ENCODE results near the gene SQOR. TPM values are rescaled to one million over a fixed set of nuclear protein-coding genes. Genes with fewer than 3 reads are reported as not detected.

The SQOR gene
- total RNA-seq, 2 donors from 2014 or later = 0.24 TPM; not detected in 1

GRCh38 chr15:45704329-45705249 is 69.8 kb downstream of the SQOR start:
- Histone ChIP-seq H3K9ac (ENCODE audit: extremely low read depth, low read length, poor library complexity, severe bottlenecking) (peak overlapping the region; percentile 22), H3K27ac (ENCODE audit: low read depth, low read length) (no peak overlapping the region), H3K4me1 (ENCODE audit: control insufficient read depth, insufficient read depth, low read length) (no peaks in the 10 kb centered on the region), H3K9me3 (ENCODE audit: control insufficient read depth, low read length) (no peaks in the 10 kb centered on the region), H3K4me3 (ENCODE audit: low read length) (peak overlapping the region; percentile 94), H3K36me3 (ENCODE audit: control insufficient read depth, insufficient read depth, low read length) (no peaks in the 10 kb centered on the region), H3K27me3 (ENCODE audit: control insufficient read depth, insufficient read depth, low read length, poor library complexity, severe bottlenecking) (peaks cover 45% of the 10 kb centered on the region)
- peaks cover 34% of the 10 kb centered on the region for H3K27me3 Mint-ChIP-seq (ENCODE audit: insufficient read depth)
- peak; percentile 33 for TF ChIP-seq CTCF (conservative IDR thresholded peaks at IDR 0.05)
- peaks cover 2% of the 10 kb centered on the region for H3K36me3 Mint-ChIP-seq (ENCODE audit: low read depth)
- peak overlapping the region; percentile 55 for H3K27ac Mint-ChIP-seq
- H3K4me3 Mint-ChIP-seq = peak overlapping the region; percentile 67
- H3K9me3 Mint-ChIP-seq = no peaks in the 10 kb centered on the region
- DNase-seq = peak; percentile 90
- peaks cover 4% of the 10 kb centered on the region for H3K4me1 Mint-ChIP-seq
- 6 to 12% methylated on average over 24 to 48 of the region's 67 CpGs for WGBS, 2 experiments (ENCODE audit: insufficient coverage in 1 of 2, insufficient read length in 1 of 2)

- peaks cover 34% of the 10 kb centered on the region for H3K27me3 Mint-ChIP-seq (ENCODE audit: insufficient read depth)
- H3K36me3 ChIP-seq (ENCODE audit: control insufficient read depth, insufficient read depth, low read length) = no peaks in the 10 kb centered on the region
- H3K9me3 Mint-ChIP-seq = no peaks in the 10 kb centered on the region
- TF ChIP-seq CTCF (conservative IDR thresholded peaks at IDR 0.05) = peak; percentile 95
- peak overlapping the region; percentile 94 for H3K4me3 ChIP-seq (ENCODE audit: low read length)
- H3K36me3 Mint-ChIP-seq (ENCODE audit: low read depth) = peaks cover 2% of the 10 kb centered on the region
- peaks cover 7% of the 10 kb centered on the region for H3K4me1 Mint-ChIP-seq
- peaks cover 49% of the 10 kb centered on the region for H3K27me3 ChIP-seq (ENCODE audit: control insufficient read depth, insufficient read depth, low read length, poor library complexity, severe bottlenecking)
- no peaks in the 10 kb centered on the region for H3K4me1 ChIP-seq (ENCODE audit: control insufficient read depth, insufficient read depth, low read length)
- no peak overlapping the region for H3K27ac ChIP-seq (ENCODE audit: low read depth, low read length)
- peak overlapping the region; percentile 22 for H3K9ac ChIP-seq (ENCODE audit: extremely low read depth, low read length, poor library complexity, severe bottlenecking)
- WGBS, 2 experiments (ENCODE audit: insufficient coverage in 1 of 2, insufficient read length in 1 of 2) = 2 to 4% methylated on average over 13 to 15 of the region's 15 CpGs
- no peaks in the 10 kb centered on the region for H3K9me3 ChIP-seq (ENCODE audit: control insufficient read depth, low read length)
- peak overlapping the region; percentile 41 for H3K27ac Mint-ChIP-seq
- DNase-seq = peak; percentile 93
- H3K4me3 Mint-ChIP-seq = peak overlapping the region; percentile 67
Measured at GRCh38 chr15:45705510-45706473, 71.0 kb downstream of the SQOR start.

GRCh38 chr15:45710657-45711056 is 75.8 kb downstream of the SQOR start:
- H3K27me3 ChIP-seq (ENCODE audit: control insufficient read depth, insufficient read depth, low read length, poor library complexity, severe bottlenecking) = peaks cover 55% of the 10 kb centered on the region
- no peak overlapping the region for H3K4me3 Mint-ChIP-seq
- H3K4me1 Mint-ChIP-seq = peaks cover 7% of the 10 kb centered on the region
- no peak overlapping the region for H3K9ac ChIP-seq (ENCODE audit: extremely low read depth, low read length, poor library complexity, severe bottlenecking)
- no peaks in the 10 kb centered on the region for H3K36me3 ChIP-seq (ENCODE audit: control insufficient read depth, insufficient read depth, low read length)
- TF ChIP-seq CTCF (conservative IDR thresholded peaks at IDR 0.05) = no peak
- H3K36me3 Mint-ChIP-seq (ENCODE audit: low read depth) = peaks cover 2% of the 10 kb centered on the region
- DNase-seq = no peak
- no peak overlapping the region for H3K27ac ChIP-seq (ENCODE audit: low read depth, low read length)
- H3K4me3 ChIP-seq (ENCODE audit: low read length) = no peak overlapping the region
- H3K4me1 ChIP-seq (ENCODE audit: control insufficient read depth, insufficient read depth, low read length) = no peaks in the 10 kb centered on the region
- no peak overlapping the region for H3K27ac Mint-ChIP-seq
- H3K27me3 Mint-ChIP-seq (ENCODE audit: insufficient read depth) = peaks cover 22% of the 10 kb centered on the region
- WGBS, 2 experiments (ENCODE audit: insufficient coverage in 1 of 2, insufficient read length in 1 of 2) = 88 to 89% methylated on average over 5 to 6 of the region's 6 CpGs
- H3K9me3 ChIP-seq (ENCODE audit: control insufficient read depth, low read length) = no peaks in the 10 kb centered on the region
- no peaks in the 10 kb centered on the region for H3K9me3 Mint-ChIP-seq

Data from endodermal cell (in vitro differentiated cells).